Smooth muscle cell of the brain vasculature (primary cell): ENCODE results near the gene ISOC2.
A peak's percentile ranks its signal among the peaks of the same experiment; 100 is the strongest.
"Not testable (repeated sequence)": the region's sequence is repeated elsewhere in the genome, so short reads cannot be mapped to it uniquely, and the experiment has no call there.

Experiments used
- DNase-seq: peaks from one replicate; pipeline ENCODE4 v3.0.0-alpha.2; 2012; ENCODE audit warnings: low read depth, low spot score

The ISOC2 gene

GRCh38 chr19:55459950-55460657, 1.3 kb downstream of the ISOC2 start:
- no peak for DNase-seq

- DNase-seq, result no peak
Observed at GRCh38 chr19:55459551-55459949, 1.9 kb downstream of the ISOC2 start.

- no peak for DNase-seq
Observed at GRCh38 chr19:55457683-55458457, 3.6 kb downstream of the ISOC2 start.

- no peak for DNase-seq
Observed at GRCh38 chr19:55456347-55456746, 5.1 kb downstream of the ISOC2 start.

GRCh38 chr19:55455576-55456235, 5.7 kb downstream of the ISOC2 start:
- DNase-seq, result no peak

GRCh38 chr19:55454787-55455243, 6.6 kb downstream of the ISOC2 start:
- no peak for DNase-seq

- DNase-seq, result no peak
Observed at GRCh38 chr19:55453511-55454260, 7.8 kb downstream of the ISOC2 start.

GRCh38 chr19:55452749-55453346, 8.6 kb downstream of the ISOC2 start:
- peak; percentile 61 for DNase-seq

GRCh38 chr19:55451965-55452748, 9.3 kb downstream of the ISOC2 start:
- DNase-seq, result no peak

- no peak for DNase-seq
Observed at GRCh38 chr19:55451163-55451964, 10.1 kb downstream of the ISOC2 start.

- DNase-seq, result no peak
Observed at GRCh38 chr19:55449469-55449868, 12.0 kb downstream of the ISOC2 start.

GRCh38 chr19:55448175-55448490, 13.3 kb downstream of the ISOC2 start:
- not testable (repeated sequence) for DNase-seq

- no peak for DNase-seq
Observed at GRCh38 chr19:55447421-55448174, 13.8 kb downstream of the ISOC2 start.

GRCh38 chr19:55446060-55446459, 15.4 kb downstream of the ISOC2 start:
- DNase-seq, result no peak

GRCh38 chr19:55444646-55445045, 16.8 kb downstream of the ISOC2 start:
- DNase-seq, result no peak

- no peak for DNase-seq
Observed at GRCh38 chr19:55443824-55444480, 17.5 kb downstream of the ISOC2 start.

- no peak for DNase-seq
Observed at GRCh38 chr19:55443045-55443823, 18.2 kb downstream of the ISOC2 start, which contains the start of gene SHISA7. TSS of gene SHISA7 (minus strand) at chr19:55443300. CDS start at chr19:55442863, 437 bp downstream.
